ENCODE data around the gene WDR88. TPM values are rescaled to one million over a fixed set of nuclear protein-coding genes. Genes with fewer than 3 reads are reported as not detected.
"Not testable (repeated sequence)": the region's sequence is repeated elsewhere in the genome, so short reads cannot be mapped to it uniquely, and the experiment has no call there.

The WDR88 gene
- total RNA-seq, 1 experiment from 2014 or later = not detected

- no peak for DNase-seq (ENCODE audit: low read depth)
Measured at GRCh38 chr19:33171222-33171795, 39.4 kb downstream of the WDR88 start.

- DNase-seq (ENCODE audit: low read depth) = peak; percentile 68
Measured at GRCh38 chr19:33171916-33172359, 40.0 kb downstream of the WDR88 start.

DNA sequence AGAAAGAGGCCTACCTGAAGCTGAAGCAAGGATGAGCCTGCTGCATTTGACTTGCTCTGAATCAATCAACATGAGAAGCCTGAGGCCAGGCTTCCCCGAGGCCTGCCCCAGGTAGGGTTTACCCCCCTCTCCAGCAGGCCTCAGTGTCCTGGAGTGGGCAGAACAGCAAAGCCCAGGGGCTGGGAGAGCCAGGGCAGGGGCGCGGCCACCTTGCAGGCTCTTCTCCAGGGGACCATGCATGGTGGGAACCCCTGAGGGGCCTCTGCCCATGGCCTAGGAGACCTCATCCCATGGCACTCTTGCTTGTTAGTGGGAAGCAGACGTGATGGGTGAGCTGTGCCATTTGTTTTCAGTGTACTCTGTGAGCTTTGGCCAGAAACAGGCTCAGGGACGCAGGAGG is 42.3 kb downstream of the WDR88 start:
- no peak for DNase-seq (ENCODE audit: low read depth)

- no peak for DNase-seq (ENCODE audit: low read depth)
Measured at GRCh38 chr19:33175156-33175782, 43.4 kb downstream of the WDR88 start.

DNA sequence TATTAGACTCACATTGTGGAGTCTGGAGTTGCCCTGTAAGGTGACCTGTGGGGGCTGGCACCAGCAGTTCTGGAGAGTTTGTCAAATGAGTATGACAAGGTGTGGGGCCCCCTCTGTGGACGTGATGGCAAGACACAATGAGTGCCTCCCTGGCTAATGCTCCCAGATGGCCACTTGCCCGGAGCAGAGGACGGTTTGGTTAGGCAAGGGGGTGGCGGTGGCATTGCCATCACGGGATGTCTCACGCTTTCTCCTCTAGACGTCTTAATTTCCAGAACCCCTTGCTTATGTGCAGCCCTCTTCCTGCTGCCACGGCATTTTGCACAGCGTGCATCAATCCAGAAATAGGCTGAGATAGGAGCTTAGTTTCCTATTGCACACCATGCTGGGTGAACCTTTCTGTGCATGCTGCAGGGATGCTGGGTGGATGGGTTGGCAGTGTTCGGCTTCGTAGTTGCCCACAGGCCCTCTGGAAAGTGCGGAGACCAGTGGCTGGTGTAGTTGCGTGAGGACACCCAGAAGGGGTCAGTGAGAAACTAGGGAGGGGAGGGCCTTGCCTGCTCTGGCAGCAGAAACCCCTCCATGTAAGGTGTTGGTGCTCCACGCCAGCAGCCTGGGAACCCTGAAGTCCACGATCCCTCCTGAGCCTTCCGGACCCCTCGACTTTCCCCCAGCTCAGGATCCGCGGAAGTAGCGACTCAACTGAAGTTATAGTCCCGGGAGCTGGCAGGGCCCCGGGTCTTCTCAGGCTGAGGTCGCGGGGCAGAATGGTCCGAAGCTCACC is 44.2 kb downstream of the WDR88 start:
- DNase-seq (ENCODE audit: low read depth) = peak; percentile 48

GRCh38 chr19:33176670-33177416 is 44.9 kb downstream of the WDR88 start:
- DNase-seq (ENCODE audit: low read depth) = peak; percentile 99

DNA sequence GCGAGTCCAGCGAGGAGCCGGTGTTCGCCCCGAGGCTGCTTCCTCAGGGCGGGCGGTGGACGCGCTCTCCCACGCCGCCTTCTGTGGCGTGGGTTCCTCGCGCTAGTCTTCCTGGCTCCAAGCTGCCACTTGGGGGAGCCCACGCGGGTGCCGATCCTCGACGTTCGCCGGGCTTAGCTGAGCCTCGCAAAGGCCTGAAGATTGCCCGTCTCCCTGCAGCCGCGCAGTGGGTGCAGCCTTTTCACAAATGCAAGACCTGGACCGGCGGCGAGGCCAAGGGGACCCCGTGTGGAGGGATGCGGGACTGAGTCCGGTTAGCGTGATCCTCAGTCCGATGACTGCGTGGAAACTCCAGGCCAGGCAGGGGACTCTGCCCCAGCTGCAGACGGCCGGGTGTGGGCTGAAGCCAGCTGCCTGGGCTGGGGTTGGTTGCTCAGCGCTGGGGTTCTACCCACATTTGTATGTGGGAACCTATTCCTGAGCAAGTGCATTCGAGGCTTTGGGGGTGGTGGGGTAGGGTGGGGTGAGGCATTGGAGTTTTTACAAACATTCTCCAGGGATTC is 45.6 kb downstream of the WDR88 start:
- no peak for DNase-seq (ENCODE audit: low read depth)

DNA sequence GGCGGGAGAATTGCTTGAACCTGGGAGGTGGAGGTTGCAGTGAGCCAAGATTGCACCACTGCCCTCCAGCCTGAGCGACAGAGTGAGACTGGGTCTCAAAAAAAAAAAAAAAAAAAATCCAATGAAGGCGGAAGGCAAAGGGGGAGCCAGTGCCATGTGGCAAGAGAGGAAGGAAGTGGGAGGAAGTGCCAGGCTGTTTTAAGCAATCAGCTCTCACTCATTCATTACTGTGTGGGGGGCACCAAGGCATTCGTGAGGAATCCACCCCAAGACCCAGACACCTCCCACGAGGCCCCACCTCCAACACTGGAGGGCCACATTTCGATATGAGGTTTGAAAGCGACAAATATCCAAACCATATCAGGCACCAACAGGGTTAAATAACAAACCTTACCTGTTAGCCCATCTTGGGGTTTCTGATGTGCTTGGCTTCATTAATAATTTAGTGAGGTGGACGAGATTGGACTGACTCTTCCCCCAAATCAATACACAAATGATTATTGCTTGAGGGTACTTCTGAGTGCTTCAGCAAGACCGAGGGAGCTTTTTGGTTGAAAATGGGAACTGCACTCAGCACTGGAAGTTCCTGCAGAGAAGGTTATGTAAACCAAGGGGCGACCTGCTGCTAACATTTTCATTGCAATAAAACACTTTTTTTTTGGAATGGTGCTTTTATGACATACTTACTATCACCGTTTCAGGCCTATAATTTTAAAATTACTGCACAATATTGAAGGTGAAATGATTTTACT is 54.7 kb downstream of the WDR88 start:
- no peak for DNase-seq (ENCODE audit: low read depth)

DNA sequence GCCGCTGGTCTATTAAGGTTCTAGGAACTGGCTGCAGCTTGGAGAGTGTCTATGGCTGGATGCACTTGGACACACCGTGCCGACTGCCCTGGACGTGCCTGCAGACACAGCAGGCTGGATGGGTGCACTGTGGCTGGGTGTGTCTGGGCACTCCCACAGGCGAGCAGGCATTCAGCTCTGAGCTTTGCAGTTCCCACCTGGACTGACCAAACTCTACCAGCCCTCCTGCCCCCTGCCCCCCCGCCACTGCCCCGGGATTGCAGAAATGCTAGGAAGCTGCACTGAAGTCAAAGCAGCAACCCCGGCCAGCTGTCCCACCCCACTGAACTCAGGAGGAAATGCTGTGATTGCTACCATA is 55.2 kb downstream of the WDR88 start:
- no peak for DNase-seq (ENCODE audit: low read depth)

DNA sequence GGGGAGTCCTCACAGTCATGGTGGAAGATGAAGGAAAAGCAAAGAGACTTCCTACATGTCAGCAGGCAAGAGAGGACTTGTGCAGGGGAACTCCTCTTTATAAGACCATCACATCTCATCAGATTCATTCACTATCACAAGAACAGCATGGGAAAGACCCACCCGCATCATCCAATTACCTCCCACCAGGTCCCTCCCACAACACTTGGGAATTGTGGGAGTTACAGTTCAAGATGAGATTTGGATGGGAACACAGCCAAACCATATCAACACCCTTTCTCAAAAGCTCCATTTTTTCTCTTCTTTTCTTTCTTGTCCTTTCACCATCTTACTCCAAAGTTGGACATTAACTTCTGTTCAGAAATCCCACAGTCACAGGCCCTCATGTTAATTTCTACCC is 57.5 kb downstream of the WDR88 start:
- DNase-seq (ENCODE audit: low read depth) = no peak

DNA sequence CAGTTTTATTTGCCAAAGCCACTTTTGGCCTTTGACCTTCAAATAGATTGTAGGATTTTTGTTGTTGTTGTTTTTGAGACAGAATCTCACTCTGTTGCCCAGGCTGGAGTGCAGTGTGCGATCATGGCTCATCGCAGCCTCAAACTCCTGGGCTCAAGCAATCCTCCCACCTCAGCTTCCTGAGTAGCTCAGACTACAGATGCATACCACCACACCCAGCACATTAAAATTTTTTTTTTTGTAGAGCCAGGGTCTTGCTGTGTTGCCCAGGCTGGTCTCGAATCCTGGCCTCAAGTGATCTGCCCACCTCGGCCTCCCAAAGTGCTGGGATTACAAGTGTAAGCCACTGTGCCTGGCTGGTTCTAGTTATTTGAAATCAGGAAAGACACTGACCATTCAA is 59.2 kb downstream of the WDR88 start:
- not testable (repeated sequence) for DNase-seq (ENCODE audit: low read depth)

- no peak for DNase-seq (ENCODE audit: low read depth)
Measured at GRCh38 chr19:33191501-33191900, 59.6 kb downstream of the WDR88 start.

DNA sequence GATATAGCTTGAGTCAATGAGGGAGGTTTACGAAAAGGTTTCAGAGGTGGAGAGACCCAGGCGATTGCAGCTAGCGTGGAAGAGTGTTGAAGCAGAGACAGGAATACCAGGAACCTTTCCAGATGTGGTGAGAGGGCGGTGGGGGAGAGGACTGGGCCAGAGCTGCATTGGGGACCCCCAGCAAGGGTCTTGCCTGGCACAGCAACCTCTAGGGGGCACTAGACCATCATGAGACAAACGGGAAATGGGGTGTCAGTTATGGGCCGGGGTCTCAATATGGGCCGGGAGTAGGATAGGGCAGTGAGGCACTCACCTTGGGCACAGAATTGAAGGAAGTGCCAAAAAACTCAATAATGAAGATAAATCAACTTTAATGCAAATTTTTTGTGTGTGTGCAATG is 60.1 kb downstream of the WDR88 start:
- DNase-seq (ENCODE audit: low read depth) = no peak

DNA sequence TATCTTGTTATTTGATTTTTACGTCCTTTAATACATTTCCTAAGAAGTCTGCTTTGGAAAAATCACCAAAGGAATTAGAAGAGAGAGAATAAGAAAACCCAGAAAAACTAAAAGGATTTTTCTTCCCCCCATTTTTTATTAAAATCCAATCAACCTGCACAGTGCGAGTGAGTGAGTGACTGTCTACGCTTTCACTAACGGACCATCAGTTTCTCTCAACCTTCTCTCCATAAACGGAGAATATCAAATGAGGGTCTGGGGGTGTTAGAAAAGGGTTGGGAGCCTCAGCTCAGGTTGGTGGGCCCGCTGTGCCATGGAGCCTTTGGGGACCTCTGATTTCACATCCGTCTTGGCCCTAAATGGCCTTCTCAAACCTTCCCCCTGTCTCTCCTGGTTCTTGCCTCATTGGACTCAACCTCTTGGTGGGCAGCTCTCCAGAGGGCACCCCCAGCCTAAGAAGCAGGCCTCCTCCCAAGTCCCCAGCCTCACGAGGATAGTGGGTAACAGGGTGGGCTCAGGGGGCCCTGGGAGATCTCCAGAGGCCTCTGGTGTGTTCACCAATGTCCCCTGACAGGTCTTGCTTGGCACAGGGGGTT is 61.5 kb downstream of the WDR88 start:
- DNase-seq (ENCODE audit: low read depth) = no peak

DNA sequence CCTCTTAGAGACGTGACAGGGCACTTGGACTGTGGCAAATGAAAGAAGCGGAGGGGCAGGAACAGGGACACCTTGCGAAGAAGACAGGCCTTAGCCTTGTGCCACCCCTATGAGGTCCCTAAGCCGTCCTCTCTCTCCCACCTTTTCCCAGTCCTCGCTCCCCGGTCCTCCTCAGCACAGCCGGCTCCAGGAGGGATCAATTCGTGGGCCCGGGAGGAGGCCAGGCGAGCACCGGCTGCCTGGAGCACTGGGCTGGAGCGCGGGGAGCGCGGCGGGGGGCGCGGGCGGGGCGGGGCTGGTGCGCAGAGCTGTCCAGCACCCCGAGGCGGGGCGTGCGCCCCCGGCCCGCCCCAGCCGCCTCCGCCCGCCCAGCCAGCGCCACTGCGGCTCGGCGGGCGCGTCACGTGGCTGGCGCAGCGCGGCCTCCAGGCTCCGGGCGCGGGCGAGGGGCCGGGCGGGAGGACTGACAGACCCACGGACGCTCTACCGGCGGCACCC is 62.0 kb downstream of the WDR88 start, which contains the start of gene LRP3:
Gene LRP3, plus strand, starts transcription at position 466 of the 498 bp plus-strand sequence. CDS start 456 bp downstream, outside the sequence.
- no peak for DNase-seq (ENCODE audit: low read depth)

GRCh38 chr19:33194532-33194885 is 62.6 kb downstream of the WDR88 start:
- no peak for DNase-seq (ENCODE audit: low read depth)

- DNase-seq (ENCODE audit: low read depth) = no peak
Measured at GRCh38 chr19:33194886-33195644, 63.2 kb downstream of the WDR88 start.

- DNase-seq (ENCODE audit: low read depth) = no peak
Measured at GRCh38 chr19:33195645-33196347, 63.9 kb downstream of the WDR88 start.

Measured in M059J (cell line).